Measurements from ENCODE around the gene LARGE1.

The LARGE1 gene

DNA sequence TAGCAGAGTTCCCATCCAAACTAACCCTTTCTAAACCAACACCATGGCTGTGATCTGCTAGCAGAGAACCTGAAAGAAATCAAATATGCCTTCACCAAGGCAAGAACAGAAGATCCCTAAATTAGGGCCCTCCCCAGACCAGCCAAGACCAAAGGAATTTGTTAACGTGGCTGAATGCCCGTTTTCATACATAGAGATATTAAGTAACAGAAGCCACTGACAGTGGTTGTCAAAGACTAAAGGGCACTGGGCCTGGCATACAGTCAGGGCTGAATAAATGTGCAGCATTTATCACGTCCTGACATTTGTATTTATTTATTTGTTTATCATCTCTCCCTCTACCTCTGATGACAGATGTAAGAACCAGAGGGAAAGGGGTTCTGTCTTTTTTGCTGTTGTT is 271.8 kb downstream of the LARGE1 start:
- no peak for DNase-seq

DNA sequence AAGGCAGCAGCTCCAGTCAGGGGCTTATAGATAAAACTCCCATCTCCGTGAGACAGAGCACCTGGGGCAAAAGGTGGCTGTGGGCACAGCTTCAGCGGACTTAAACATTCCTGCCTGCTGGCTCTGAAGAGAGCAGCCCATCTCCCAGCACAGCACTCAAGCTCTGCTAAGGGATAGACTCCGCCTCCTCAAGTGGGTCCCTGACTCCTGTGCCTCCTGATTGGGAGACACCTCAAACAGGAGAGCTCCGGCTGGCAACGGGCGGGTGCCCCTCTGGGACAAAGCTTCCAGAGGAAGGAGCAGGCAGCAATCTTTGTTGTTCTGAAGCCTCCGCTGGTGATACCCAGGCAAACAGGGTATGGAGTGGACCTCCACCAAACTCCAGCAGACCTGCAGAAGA is 279.4 kb downstream of the LARGE1 start:
- no peak for DNase-seq

DNA sequence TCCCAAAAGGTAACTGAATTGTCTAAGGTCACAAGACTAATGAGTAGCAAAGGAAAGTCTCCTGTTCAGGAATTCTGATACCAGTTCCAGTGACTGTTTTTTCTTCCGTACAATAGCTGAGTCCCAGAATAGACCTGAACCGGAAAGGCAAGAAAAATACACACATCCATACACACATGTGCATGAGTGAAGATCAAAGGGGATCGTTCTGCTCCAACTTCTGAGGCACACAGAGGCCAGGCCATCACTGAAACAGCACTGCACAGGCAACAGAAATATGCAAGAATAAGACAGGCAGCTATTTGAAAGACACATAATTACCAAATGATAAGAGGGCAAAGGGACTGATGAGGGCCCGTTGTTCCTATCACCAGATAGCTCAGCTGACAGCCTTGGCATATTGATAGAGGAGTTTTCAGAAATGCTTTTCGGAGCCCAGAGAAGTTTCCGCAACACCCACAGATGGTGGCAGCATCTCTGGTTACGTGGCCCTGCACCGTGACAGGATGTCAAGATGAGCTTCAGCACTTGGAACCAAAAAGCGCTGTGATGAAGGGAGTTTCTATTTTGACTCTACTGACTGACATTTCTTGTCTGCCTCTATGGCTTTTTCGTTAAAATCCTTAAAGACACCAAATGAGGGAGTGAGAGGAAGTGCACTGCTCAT is 280.6 kb downstream of the LARGE1 start:
- no peak for DNase-seq

DNA sequence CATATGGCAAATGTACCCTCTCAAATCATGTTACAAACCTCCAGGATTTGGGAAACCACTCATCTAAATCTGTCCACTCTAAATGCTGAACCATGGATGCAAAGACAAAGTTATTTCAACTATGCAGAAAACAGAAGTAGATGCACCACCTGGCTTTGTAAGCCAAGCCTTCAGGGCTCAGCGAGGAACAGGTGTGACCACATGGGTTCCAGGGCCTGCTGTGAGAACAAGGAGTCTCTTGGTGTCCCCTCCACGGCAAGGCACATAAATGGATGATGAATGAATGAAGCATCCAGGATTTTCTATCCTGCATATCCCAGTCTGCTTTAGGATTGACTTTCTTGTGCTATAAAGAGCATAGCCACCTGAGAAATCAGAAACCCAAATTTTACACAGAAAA is 284.5 kb downstream of the LARGE1 start:
- DNase-seq: no peak

DNA sequence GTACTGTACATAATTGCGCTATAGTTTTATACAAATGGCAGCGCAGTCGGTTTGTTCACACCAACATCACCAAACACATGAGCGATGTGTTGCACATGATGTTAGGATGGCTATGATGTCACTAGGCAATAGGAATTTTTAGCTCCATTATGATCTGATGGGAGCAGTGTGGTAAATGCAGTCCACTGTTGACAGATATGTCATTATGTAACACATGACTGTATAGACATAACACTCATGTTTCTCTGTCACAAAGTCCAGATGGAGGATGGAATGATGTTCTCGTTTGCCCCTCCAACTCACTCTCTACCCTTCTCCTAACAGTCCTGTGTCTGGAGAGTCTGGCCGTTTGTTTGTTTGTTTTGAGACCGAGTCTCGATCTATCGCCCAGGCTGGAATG is 288.5 kb downstream of the LARGE1 start:
- no peak for DNase-seq

DNA sequence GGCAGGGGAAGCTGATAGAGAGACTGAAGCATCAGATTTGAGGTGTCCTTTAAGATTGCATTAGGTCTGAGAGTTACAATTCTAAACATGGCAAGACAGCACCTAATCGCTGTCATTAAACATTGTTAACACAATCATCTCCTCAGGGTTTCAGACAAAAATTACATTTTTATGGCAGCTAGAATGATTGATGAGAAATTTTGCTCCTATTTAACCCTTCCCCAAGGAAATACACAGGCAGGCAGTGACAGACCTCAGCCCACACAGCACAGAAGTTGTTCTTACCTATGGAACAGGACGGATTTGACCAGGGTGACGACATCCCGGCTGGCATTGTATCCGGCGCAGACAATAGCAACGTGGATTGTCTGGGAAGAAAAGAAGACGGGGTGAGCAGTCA is 294.3 kb downstream of the LARGE1 start:
- no peak for DNase-seq

DNA sequence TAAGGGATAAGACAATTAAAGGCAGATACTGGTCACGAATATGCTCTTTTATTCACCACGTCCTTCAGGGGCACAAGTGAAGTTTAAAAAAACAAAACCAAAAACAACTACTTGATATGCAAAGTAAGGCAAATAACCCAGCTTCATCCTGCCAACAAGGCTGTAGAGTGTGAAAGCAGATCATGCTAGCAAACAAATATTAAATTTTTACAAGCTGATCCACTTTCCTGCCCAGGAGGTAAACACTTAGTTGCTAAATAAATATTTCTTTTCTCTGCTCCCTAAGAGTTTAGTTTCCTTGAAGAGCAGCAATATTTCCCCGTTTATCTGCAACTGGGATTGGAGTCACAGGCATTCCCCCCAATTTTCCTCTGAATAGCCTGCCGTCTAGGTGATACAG is 300.2 kb downstream of the LARGE1 start:
- no peak for DNase-seq

DNA sequence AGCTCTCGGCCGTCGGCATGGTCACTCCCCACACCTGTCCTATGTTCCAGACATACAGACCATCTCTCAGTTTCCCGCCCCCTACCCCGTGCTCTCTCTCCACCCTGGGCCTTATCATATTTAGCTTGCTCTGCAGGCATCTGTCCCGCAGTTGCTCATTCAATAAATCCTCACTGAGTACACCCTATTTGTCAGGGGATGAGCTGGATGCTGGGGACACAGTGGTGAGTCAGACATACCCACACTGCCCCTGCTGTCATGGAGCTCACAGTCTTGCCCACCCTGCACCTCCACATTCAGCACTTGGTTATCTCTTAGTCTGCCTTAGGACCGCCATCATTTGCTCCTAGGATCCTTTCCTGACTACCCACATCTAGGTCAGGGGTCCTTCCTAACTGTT is 313.8 kb downstream of the LARGE1 start:
- no peak for DNase-seq

DNA sequence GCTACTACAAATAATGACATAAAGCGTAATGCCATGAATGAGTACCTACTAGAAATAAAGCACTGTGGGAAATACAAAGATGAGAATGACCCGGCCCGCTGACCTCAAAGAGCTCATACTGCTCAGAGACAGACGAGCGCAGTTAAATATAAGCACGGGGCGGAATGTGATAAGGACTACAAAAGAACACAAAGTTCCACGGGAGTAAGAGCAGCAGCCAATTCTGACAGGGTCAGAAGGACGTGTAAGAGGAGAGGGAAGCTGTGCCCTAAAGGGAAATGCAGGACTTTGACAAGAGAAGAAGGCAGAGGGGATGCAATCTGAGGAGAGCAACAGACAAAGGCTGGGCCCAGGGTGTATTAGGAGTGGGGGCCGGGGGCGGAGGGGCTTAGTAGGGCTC is 314.6 kb downstream of the LARGE1 start:
- DNase-seq: no peak

DNA sequence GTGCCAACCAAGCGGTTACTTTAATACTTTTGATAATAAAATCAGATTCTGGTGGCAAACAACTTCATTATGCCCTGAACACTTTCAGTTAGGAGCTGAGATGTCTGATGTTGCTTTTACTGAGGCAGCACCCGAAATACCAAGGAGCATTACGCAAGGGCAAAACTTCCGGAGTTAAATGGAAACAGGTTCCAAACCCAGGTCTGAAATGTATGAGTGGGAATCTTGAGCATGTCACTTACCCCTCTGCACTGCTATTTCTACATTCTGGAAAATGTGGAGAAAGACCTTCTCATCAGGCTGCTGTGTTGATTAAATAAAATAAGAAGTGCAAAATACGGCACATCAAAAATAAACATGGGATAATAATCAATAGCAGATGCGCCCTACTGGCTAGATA is 315.1 kb downstream of the LARGE1 start:
- DNase-seq: peak; percentile 77

DNA sequence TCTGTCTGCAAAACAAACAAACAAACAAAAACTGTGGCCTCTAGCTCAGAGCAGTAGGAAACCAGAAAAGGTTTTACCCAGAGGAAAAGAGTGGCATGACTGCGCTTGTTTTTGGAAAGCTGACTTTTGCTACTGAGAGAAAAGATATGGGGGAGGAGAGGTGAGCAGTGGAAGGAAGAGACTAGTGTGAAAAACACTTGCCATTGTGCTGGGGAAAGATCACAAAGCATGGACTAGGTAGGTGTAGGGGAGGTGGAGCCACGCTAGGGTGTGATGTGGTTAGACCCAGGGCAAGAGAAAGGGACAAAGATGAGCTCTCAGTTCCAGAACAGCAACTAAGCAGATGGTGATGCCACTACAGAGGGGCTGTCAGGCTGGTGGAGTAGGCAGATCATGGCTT is 319.2 kb downstream of the LARGE1 start:
- DNase-seq: no peak

DNA sequence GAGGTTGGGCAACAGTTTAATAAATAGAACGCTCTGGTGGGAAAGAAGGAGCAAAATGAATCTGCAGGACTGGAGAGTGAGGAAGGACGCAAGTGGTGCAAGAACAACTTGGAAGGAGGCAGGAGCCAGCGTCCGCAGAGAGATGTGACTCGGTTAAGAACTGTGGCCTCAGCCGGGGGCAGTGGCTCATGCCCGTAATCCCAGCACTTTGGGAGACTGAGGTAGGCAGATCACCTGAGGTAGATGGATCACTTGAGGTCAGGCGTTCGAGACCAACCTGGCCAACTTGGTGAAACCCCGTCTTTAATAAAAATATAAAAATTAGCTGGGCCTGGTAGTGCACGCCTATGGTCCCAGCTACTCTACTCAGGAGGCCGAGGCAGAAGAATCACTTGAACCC is 319.7 kb downstream of the LARGE1 start:
- no peak for DNase-seq

DNA sequence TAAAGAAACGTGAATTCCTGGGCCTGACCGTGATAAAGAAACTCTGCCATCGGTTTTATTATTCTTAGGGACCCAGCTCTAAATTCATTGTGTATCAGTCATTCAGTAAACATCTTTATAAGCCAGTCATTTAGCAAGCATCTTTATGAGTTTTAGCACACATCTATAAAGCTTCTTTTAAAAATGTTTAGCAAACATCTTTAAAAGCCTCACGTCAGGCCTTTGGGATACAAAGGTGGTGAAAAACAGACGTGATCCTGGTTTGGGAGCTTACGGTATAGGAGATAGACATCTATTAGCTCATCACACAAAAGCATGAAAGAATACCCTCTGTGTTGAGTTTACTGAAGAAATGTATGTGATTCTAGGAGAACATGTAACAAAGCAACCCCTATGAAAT is 320.2 kb downstream of the LARGE1 start:
- no peak for DNase-seq

DNA sequence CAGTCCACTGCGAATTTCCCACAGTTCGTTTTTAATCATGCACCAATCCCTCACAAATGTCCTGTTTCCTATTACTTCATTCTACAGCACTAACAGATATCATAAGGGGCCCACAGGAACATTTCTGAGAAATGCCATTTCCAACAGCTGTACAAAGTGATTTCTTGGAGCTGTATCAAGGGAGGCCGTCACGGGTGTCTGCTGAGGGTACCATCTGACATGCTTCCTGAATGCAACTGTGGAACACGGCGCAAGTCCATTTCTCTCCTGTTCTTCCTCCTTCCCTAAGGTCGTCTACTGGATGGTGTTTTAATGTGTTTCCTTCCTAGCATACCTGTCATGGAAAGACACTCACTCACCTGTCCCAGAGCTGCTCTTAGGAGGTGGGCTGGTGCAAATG is 320.7 kb downstream of the LARGE1 start:
- no peak for DNase-seq

DNA sequence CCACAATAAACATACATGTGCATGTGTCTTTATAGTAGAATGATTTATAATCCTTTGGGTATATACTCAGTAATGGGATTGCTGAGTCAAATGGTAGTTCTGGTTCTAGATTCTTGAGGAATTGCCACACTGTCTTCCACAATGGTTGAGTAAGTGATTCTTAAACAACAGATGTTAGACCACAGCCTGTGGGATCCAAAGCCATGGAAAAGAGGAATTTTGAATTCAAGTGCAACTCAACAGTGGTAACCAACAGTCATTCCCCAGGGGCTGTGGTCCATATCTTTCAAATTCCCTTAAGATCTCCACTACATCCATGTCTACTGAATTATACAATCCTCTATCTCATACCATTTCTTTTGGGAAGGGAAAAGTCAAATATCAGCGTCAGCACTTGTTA is 321.5 kb downstream of the LARGE1 start:
- DNase-seq: no peak

DNA sequence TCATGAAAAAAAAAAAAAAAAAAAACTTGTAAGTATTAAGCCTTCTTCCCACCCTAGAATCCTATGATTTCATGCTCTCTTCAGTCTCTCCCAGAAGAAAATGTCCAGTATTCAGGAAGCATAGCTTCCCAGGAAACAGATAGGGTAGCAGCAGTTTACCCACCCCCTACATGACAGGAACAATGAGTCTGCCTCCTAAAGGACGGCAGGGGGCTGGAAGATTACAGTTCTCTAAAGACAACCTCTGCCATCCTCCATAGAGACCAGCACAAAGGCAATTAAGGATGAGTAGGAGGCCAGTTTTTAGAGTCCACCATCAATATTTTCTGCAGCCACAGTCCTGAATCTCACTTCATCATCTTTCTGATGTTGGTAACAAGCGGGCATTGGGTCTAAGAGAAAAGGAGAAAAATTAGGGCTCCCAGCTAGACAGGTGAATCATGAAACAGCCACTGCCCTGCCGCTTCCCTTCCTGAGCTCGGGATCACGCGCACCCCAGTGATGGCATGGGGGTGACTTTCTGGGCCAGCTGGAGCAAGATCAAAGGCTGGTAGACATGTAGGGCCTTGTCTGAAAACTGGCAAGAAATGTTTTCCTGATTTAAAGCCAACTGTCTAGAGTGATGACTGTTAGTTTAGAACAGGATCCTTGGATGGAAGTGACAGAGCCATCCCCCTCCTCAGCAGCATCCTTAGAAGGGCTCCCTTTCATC is 322.8 kb downstream of the LARGE1 start:
- DNase-seq: no peak

DNA sequence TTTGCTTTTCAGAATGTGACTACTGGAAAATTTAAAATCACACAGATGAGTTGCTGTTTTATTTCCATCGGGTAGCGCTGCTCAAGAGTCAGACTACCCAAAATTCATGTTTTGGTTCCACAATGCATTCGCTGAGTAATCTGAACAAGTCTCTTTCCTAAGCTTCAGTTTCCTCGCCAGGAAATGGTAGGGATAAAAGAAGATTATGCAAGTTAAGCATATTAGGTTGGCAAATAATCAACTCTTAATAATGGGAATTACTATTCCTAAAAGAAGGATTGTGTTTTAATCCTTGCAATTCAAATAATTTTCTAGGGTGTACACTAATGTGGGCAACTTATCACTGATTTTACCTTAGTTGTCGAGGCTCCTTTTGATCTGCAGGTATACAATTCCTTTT is 326.5 kb downstream of the LARGE1 start:
- DNase-seq: no peak

DNA sequence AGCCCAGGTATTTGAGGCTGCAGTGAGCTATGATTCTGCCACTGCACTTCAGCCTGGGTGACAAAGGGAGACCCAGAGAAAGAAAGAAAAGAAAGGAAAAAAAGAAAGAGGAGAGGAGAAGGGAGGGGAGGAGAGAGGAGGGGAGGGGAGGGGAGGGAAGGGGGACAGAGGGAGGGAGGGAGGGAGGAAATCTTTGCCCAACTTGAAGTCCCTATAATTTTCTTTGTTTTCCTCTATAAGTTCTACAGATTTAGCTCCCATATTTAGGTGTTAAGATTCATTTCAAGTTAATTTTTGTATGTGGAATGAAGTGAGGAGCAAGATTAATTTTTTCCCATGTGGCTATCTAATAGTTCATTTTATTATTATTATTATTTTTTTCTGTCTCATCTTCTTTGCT is 328.3 kb downstream of the LARGE1 start:
- DNase-seq: no peak

DNA sequence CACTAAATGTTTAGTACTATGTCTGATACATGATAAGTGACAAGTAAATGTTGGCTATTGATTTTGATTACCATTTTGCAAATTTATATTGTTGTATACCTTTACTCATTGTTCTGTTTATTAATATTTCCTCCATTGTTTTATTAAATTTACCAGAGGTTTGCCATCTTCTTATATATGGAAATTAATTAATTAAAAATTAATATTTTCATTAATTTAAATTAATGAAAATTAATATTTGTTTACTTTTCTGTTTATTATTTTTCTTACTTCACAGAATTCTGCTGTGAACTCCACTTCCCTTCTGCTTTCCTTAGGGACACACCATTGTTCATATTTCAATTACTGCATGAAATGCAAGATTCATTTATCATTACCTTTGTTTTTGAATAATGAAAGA is 331.0 kb downstream of the LARGE1 start:
- no peak for DNase-seq

DNA sequence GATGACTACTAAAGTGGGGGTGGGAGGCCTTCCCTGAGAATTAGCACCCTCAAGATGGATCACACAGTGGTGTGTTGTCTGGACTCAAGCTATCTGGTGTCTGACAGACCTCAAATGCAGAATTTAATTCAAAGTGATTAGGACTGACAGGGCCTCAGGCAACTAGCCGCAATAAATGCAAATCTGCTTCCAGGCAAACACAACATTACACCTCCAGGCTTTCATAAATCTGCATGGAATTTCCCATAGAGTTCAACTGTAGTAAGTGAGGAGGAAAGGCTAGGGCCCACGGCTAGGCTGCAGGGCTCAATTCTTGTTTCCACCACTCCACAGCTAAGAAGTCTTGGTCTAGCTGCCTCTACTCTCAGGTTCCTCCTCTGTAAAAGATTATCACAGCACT is 331.4 kb downstream of the LARGE1 start:
- DNase-seq: no peak

DNA sequence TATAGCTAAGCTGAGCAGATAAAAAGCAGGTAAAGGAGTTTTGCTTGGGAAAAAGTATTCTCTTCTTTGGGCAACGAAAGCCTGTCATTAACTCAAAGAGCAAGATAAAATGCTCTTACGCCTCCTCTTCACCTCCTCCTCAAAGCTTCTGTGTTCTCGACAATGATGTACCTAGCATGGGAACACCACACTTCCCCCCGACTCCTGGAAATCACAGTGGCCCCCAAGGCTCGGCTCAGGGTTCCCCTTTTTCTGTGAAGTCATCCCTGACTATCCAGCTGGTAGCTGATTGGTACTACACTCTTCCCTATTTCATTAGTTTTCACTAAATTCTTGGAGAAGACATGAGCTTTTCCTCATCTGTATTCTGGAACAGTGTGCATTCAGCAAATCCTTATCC is 336.1 kb downstream of the LARGE1 start:
- no peak for DNase-seq

DNA sequence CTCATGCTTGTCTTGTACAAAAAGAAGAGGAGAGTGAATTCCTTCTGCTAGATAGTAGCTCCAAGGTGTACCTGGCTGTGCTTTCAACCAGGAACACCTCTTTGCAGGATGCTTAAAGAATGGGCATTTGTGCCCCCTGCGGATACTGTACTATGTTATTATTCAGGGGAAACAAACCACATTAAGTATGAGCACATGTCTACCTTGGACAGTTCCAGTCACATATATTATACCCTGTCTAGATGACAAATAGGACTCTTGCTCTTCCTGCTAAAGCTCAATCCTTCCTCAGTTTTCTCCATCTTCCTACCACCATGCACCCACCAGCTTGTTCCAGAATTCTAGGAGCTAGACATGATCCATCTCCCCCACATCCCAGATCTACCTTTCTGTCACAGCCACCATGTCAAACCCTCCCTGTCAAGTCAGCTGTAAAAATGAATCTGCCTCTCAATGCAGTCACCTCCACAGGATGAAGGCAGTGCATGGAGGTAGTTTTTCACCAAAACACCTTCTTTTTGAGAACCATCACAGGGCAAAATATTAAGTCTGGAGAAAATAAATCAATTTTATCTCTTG is 337.4 kb downstream of the LARGE1 start:
- no peak for DNase-seq

DNA sequence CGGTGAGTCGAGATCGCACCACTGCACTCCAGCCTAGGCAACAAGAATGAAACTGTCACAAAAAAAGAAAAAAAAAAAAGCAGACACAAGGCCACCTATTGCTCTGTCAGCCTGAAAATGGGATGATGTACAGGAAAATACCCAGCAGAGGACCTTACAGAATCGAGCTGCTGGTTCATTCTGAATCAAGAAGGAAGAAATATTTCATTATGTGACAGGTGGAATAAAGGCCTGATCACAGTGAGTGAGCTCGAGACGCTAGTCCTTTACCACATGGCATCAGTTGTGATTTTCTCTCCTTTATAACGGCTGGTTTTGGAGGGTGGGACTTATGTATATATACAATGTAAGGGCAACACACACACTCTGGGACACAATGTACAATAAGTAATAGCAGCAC is 340.0 kb downstream of the LARGE1 start:
- DNase-seq: no peak

DNA sequence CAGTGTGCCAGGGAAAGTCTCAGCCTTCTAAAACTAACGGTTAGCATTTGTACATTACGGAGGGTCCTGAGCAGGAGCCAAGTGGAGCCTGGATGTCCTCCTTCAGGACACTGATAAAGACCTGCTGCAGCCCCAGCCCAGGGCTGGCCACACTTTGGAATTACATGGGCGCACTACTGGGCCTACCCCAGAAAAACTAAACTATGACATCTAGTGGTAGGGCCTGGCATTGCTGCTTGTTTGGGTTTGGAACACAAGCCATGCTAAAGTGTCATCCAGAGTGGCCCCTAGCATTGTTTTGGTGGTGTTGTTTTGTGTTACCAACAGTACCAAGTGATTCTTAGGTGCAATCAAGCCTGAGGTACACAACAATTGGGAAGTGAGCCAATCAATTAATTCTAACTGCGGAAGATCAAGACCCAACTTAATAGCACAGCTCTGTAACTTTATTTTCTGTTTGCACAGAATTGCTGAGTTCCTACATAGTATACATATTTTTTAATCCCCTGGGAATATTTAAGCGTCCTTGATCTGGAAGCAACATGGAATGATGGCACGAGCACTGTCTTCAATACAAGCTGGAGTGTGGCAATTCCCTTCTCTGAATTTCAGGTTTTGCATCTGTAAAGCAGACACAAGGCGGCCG is 340.7 kb downstream of the LARGE1 start:
- DNase-seq: peak; percentile 43
